CD4-positive, alpha-beta T cell treated with Interleukin-12 subunit alpha and Interleukin-12 subunit beta, for 1 hour (primary cell): ENCODE measurements around the gene FGF11.
"Not testable (repeated sequence)": the region's sequence is repeated elsewhere in the genome, so short reads cannot be mapped to it uniquely, and the experiment has no call there.

Source experiments
- DNase-seq: peaks from one replicate; pipeline ENCODE4 v3.0.0-alpha.2; 2020

Gene FGF11

DNA sequence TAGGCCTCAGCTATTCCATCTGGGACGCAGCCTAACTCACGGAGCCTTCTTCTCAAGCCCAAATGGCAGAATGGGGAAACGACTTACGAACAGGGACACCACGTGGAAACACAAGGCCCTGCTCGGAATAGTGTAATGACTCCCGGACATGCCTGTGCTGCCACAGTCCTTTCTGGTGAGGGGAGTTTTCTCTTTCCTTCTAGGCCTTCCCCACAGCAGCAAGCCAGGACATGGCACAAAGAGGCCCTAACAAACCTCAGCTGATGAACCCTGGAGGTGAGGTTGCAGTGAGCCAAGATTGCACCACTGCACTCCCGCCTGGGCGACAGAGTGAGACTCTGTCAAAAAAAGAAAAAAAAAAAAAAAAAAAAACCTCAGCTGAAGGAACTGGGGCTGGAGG lies 24.8 kb downstream of the FGF11 start:
- DNase-seq, result no peak

- no peak for DNase-seq
These were observed 26.4 kb downstream of the FGF11 start for GRCh38 chr17:7465597-7466275.

GRCh38 chr17:7466318-7466638 lies 27.0 kb downstream of the FGF11 start:
- DNase-seq, result no peak

GRCh38 chr17:7466639-7467341 lies 27.5 kb downstream of the FGF11 start:
- DNase-seq, result no peak

DNA sequence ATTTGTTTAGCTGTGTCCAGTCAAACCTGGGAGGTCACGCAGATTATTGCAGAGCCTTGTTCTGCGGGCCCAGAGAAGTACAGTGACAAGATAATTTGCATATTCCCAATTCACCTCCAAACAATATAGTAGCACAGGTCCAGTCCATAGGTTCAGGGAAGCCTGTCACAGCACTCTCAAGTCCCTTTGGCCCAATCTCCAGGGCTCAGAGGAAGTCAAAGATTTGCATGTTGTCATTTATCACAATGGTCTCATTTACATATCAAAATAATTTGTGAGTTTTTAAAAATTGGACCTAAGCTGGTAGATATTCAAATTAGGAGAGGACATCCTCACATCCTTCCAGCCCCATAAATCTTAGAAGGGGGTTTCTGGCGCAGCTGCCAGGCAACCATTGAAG lies 28.2 kb downstream of the FGF11 start:
- no peak for DNase-seq

- no peak for DNase-seq
These were observed 29.0 kb downstream of the FGF11 start for GRCh38 chr17:7468290-7468689.

DNA sequence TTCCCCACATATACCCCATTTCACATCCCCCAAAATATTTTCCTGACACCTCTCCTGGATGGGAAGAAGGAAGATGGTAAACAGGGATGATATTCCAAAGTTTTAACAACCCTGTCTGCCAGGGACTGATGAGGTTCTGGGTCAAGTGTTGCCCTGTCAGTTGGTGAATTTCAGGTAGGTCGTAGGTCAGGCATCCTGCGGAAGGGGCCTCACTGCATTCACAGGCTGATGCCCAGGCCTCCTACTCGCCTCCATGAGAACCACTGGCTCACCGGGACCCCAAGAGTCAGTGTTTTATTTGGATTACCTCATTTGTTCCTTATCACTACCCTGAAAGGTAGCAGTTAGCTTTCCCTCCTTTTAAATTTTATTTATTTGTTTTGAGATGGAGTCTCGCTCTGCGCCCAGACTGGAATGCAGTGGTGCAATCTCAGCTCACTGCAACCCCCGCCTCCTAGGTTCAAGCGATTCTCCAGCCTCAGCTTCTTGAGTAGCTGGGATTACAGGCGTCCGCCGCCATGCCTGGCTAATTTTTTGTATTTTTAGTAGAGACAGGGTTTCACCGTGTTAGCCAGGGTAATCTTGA lies 29.6 kb downstream of the FGF11 start:
- DNase-seq, result no peak

DNA sequence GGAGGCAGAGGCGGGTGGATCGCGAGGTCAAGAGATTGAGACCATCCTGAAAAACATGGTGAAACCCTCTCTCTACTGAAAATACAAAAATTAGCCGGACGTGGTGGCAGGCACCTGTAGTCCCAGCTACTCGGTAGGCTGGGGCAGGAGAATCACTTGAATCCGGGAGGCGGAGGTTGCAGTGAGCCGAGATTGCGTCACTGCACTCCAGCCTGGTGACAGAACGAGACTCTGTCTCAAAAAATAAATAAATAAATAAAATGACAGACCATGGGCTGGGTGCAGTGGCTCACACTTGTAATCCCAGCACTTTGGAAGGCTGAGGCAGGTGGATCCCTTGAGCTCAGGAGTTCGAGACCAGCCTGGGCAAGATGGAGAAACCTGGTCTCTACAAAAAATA lies 30.5 kb downstream of the FGF11 start:
- not testable (repeated sequence) for DNase-seq

- not testable (repeated sequence) for DNase-seq
These were observed 31.2 kb downstream of the FGF11 start for GRCh38 chr17:7470457-7470973.

- no peak for DNase-seq
These were observed 32.4 kb downstream of the FGF11 start for GRCh38 chr17:7471729-7472128.

DNA sequence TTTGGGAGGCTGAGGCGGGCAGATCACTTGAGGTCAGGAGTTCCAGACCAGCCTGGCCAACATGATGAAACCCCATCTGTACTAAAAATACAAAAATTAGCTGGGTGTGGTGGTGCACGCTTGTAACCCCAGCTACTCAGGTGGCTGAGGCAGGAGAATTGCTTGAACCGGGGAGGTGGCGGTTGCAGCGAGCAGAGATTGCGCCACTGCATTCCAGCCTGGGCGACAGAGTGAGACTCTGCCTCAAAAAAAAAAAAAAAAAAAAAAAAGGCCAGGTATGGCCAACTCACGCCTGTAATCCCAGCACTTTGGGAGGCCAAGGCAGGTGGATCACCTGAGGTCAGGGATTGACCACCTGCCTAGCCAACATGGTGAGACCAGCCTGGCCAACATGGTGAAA lies 35.5 kb downstream of the FGF11 start:
- not testable (repeated sequence) for DNase-seq

DNA sequence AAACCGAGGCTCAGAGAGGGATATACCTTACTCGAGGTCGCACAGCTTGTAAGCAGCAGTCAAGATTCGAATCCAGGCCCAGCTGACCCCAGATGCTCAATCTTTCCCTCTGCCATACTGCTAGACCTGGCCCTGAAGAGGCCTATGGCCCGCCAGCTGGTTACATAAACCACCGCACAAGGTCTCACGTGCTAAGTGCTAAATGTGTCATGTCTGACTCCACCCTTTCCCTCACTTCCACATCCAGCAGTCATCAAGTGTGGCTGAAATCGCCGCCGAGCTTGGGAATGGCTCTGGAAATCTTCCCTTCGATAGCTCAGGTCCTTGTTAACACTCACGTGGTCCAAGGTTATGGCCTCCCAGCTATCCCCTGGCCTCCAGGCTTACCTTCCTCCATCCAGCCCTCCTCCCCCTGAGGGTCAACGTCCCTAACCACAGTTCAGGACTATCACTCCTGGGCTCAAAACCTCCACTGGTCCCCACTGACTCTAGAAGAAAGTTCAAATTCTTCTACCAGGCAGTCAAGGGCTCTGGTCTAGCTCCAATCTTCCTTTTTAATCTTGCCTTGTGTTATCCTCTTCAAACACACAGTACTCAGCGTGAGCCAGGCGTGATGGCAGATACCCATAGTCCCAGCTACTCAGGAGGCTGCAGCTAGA lies 36.6 kb downstream of the FGF11 start:
- peak; percentile 35 for DNase-seq

DNA sequence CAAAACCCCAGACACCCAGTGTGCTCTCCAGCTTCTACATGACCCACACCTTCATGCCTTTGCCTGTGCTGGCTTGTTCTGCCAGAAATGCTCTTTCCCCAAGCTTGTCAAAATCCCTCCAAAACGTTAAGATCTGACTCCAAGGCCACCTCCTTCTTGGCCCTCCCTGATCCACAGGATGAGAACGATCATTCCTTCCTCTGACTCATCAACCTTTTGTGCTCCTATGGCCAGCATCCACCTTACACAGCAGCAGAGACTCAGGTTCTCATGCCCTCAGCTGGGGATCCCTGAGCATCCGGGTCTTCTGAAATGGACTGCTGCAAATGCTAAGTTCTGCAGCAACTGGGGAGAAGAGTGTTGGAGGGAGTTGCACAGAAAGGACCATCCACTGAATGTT lies 37.2 kb downstream of the FGF11 start:
- DNase-seq, result no peak

DNA sequence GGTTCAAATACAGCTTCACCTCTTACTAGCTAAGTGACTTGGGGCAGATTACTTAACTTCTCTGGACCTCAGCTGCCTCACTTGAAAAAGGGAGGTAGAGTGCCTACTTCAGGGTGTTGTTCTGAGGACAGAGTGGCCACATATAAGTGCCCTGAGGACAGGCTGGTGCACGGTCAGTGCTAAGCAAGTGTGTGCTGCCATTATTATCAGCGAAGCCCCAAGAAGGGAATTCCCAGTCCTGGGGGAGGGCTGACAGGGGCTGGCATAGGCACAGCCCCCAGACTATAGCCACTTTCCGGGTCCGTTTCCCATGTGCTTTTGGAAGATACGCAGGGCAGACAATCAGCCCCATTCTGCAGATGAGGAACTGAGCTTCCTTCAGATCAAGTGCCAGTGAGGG lies 37.6 kb downstream of the FGF11 start:
- DNase-seq, result no peak

DNA sequence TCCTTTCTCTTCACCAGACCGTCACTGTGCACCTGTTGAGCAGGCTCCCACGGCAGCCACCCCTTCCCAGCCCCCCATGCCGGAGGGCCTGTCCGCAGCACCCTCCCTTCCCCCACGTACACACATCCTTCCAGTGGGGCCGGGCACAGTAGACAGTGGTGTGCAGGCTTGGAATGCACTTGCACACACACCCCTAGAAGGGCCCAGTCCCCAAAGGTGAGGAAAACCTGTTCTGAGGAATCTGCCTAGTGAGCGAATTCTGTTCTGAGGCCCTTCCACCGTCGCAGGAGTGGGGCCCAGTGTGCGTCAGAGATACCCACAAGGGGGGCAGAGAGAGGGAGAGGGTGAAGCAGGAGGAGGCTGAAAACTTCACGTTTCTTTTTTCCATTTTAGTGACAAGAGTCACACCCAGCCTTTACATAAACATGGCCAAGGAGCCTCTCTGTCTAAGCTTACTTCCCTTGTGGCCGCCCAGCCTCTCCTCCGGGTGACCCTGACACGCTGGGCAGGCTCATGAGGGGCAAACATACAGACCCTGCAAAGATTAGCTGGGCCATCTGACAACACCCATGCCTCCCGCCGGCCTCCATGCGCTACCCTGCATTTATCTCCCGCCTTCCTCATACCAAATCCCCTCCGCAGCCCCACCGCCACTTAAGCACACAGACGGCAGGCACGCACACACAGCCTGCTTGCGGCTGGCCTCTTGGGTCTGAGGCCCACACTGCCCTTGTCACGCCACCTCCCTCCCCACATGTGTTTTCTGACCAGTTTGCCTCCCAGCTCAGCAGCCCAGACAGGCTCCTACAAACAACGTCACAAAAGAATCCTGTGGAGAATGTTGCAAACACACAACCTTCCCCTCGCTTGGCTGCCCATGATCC lies 38.3 kb downstream of the FGF11 start:
- DNase-seq, result no peak

DNA sequence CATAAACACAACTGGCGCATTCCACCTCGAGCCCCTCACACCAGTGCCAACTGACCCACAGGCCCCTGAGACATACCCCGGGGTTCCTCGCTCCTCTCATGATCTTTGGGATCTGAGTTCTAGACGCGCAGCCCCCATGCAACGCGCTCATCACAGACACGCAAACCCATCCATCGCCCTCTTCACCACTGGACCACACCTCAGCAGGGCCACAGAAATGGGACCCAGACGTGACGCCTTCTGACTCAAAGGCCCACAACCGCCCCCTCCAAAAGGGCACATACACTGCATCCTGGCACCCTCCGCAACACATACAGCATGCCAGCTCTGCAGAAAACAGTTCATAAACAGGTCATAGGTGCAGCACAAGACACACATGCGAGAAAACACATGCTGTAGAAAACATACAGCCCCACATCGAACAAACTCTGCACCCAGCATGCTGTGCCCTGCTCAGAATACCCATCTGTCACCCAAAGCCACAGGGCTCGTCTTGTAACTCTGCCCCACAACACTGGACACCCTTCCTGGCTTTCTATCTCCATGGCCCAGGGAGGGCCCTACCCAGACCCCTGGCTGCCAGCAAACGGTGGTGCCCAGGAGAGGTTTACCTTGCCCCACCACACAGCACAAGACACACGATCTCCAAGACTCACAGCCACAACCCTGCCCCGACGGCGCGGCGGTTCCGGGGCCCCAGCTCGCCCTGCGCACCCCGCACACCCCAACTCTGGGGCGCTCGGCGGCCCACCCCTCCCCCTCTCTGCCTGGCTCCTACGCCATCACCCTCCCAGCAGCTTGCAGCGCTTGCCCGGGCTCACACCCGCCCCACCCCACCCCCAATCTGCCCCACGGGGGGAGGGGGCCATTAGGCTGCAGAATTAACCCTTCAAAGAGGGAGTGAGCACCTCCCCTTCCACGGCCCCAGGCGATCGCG lies 39.2 kb downstream of the FGF11 start:
- DNase-seq, result peak; percentile 84

DNA sequence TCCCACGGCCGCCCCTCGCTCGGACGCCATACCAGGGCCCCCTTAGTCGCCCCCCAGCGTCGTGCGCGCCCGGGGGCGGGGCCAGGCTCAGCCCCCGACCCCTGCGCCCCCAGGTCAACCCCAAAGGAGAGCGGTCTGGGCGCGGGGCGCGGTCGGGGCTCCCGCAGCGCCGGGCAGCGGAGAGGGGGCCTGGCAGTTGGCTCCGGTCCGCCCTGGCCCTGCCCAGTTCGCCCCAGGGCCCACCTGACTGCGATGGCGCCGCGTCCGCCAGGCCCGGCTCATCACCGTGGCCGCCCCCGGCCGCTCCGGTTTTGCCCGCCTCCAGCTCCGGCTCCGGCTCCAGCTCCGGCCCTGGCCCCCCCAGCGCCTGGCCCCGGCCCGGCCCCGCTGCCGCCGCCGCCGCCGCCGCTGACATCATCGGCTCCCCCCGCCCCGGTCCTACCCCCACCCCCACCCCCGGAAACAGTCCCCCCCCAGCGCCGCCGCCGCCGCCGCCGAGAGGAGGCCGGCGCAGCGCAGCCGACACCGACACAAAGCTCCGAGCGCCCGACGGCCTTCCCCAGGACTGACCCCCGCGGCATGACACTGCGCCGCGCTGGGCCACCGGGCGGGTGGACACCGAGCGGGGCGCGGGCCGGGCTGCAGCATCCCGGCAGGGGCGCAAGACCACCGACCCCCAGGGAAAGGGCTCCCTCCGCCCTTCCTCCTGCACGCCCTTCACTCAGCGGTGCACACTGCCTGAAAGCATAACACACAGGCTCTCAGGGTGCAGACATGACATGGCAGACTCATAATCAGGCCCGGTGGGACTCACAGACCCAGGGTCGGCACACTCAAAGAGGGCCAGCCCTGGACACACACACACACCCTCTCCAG lies 40.1 kb downstream of the FGF11 start, which contains the start of gene ZBTB4:
ZBTB4 (minus strand) TSS at position 419 of the 876 bp plus-strand sequence. CDS start 12,830 bp downstream, outside the sequence.
- DNase-seq, result peak; percentile 81

DNA sequence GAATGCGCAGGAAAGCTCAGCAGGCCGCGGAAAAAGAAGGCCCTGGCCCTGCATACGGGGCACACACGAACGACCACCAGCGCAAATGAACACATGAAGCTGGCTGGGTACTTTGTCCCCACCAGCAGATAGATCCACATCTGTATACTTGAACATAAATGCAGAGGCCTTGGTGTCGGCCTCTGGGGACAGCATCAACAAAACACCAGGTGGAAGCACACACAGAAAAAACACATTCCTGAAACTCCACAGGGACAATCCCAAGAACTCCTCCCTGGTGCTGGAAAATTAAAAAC lies 40.7 kb downstream of the FGF11 start:
- no peak for DNase-seq

GRCh38 chr17:7481275-7481674 lies 42.0 kb downstream of the FGF11 start, which contains the start of gene SLC35G6:
SLC35G6 (plus strand) TSS chr17:7481446; CDS start chr17:7481517, 71 bp downstream.
- not testable (repeated sequence) for DNase-seq
